Fibroblast of peridontal ligament (primary cell): ENCODE data around the gene GRAMD1A.

Experiments
- DNase-seq: peaks from one replicate; pipeline ENCODE4 v3.0.0-alpha.2; 2010; ENCODE audit errors: extremely low read depth

Gene GRAMD1A

DNA sequence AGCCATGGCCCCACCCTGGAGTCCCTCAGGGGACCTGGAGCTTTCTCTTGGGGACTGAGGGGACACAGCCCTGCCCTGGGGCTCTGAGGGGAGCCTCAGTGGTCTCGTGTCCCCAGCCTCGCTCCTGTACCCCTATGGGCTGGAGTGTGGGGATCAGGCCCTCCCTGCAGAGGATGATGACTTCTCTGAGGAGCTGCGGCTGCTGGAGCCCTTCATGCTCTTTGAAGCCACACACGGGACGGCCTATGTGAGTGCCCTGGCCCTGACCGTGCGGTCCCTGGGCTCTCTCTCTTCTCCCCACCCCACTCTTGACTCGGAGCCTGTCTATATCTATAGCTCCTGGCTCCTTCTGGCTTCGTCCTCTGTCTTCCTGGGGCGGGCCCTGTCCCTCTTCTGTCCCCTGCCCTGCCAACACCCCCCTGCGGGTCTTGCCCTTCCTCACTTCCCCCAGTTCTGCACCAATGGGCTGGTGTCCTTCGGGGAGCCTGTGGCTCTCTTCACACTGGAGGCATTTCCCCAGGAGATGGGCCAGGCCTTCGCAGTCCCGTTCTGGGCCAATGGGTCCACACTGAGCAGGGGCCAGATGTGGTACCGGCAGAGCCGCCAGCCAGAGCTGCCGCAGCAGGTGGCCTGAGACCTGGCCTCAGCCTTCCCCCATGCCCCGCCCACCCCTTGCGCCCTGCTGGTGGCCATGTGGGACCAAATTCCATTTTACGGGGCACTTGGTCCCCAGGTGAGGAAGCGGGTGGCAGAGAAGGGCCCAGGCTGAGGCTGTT, 74.5 kb downstream of the GRAMD1A start:
- DNase-seq: no peak

DNA sequence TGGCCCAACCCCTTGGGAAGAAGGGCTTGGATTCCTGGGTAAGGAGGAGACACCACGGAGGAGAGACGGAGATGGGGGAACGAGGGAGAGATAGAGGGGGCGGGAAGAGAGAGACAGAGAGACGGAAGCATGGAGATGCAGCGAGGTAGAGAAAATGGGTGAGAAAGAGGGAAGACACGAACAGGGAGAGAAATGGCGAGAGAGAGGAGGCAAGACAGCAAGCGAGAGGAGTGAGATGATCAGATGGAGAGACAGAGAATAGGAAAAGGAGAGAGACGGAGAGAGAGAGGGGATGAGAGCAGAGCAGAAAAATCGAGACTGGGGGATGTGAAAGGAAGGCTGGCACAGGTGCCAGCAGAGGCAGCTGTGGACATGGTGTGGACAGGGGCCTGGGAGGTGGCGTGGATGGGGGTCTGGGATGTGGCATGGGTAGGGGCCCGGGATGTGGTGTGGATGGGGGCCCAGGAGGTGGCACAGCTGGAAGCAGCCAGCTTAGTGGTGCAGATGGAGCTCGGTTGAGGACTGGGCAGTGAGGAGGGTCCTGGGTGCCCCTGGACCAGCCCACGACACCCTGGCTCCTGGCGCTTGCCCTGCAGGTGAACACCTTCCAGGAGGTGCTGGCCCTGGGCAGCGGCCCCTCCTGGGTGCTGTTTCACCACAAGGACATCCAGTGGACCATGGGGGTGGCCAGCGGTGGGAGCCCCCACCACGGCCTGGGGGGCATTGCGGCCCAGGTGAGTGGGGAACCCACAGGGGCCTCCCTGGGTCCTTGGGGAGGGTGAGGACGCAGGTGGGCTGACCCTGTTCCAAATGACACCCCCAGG, 75.3 kb downstream of the GRAMD1A start:
- DNase-seq: no peak

DNA sequence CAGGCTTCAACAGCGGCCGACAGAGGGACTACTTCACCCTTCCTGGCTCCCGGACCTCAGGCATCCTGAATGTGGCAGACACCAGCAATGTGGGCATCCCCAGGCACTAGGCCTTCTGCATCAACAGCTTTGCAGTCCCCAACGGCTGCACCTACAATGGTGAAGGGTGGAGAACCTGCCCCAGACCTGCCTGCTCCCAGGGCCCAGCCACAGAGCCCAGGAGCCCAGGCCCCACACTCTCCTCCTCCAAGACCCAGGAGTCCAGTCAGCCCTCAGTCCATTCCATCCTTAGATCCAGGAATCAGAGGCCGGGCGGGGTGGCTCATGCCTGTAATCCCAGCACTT, 75.9 kb downstream of the GRAMD1A start:
- DNase-seq: no peak
